Parathyroid adenoma (tissue), 2 donors: Measurements from ENCODE around the gene IQCC.

ENCODE experiments used
- H2AFZ ChIP-seq: fragments of 300-600 bp; sonication (generic); one replicate; pipeline ENCODE4 v1.7.0; 2017; ENCODE audit warnings: antibody characterized with exemption, mild to moderate bottlenecking
- H3K27ac ChIP-seq: fragments of 300-600 bp; sonication (generic); one replicate; pipeline ENCODE4 v1.7.0; 2017
- H3K27me3 ChIP-seq: fragments of 300-600 bp; sonication (generic); one replicate; pipeline ENCODE4 v1.7.0; 2017; ENCODE audit warnings: low read length; ENCODE audit not compliant: control insufficient read depth, insufficient read depth
- H3K36me3 ChIP-seq: fragments of 300-600 bp; sonication (generic); one replicate; pipeline ENCODE4 v1.7.0; 2017; ENCODE audit warnings: low read length; ENCODE audit not compliant: control insufficient read depth, insufficient read depth
- H3K4me1 ChIP-seq: fragments of 300-600 bp; sonication (generic); one replicate; pipeline ENCODE4 v1.7.0; 2017; ENCODE audit warnings: control low read depth
- H3K4me2 ChIP-seq: fragments of 300-600 bp; sonication (generic); one replicate; pipeline ENCODE4 v1.7.0; 2017; ENCODE audit warnings: low read length
- H3K4me3 ChIP-seq: fragments of 300-600 bp; sonication (generic); one replicate; pipeline ENCODE4 v1.7.0; 2017; ENCODE audit warnings: low read depth, low read length
- H3K79me2 ChIP-seq: fragments of 300-600 bp; sonication (generic); one replicate; pipeline ENCODE4 v1.7.0; 2017; ENCODE audit warnings: control low read depth
- H3K9ac ChIP-seq: fragments of 300-600 bp; sonication (generic); one replicate; pipeline ENCODE4 v1.7.0; 2017; ENCODE audit warnings: mild to moderate bottlenecking
- H3K9me3 ChIP-seq: fragments of 300-600 bp; sonication (generic); one replicate; pipeline ENCODE4 v1.7.0; 2017; ENCODE audit warnings: low read length; ENCODE audit not compliant: control insufficient read depth
- TF ChIP-seq, protein P1 (sequence below): fragments of 300-600 bp; sonication (generic); IDR thresholded peaks from one replicate; pipeline ENCODE4 v1.7.0; 2017; ENCODE audit warnings: antibody characterized with exemption, mild to moderate bottlenecking
- donor health status: primary hyperparathyroidism.

IQCC gene

DNA sequence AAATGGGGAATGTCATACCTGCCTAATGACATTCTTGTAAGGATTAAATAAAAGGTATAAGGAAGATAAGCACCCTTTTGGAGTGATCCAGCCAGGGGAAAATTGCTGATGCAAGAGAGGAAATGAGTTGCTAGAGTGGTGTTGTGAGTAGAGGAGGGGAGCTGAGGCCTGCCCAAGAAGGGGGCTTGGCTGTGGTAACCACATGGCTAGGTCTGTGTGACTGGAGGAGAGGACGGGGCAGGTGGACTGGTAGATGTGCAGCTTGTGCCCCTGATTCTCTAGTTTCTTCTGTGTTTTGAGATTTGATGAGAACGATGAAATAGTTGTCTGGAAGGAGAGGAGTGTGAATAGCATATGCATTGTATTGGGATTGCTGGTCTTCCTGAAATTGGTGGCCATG is 19.4 kb upstream of the IQCC start:
- Histone ChIP-seq H3K36me3 (no peaks in the 10 kb centered on the region), H3K9ac (no peak overlapping the region), H3K4me3 (no peak overlapping the region), H3K9me3 (no peaks in the 10 kb centered on the region), H3K27me3 (no peaks in the 10 kb centered on the region), H3K4me2 (no peak overlapping the region), H3K4me1 (no peaks in the 10 kb centered on the region), H3K27ac (no peak overlapping the region), H3K79me2 (peaks cover 15% of the 10 kb centered on the region), H2AFZ (no peak overlapping the region)
- TF ChIP-seq, protein P1, sequence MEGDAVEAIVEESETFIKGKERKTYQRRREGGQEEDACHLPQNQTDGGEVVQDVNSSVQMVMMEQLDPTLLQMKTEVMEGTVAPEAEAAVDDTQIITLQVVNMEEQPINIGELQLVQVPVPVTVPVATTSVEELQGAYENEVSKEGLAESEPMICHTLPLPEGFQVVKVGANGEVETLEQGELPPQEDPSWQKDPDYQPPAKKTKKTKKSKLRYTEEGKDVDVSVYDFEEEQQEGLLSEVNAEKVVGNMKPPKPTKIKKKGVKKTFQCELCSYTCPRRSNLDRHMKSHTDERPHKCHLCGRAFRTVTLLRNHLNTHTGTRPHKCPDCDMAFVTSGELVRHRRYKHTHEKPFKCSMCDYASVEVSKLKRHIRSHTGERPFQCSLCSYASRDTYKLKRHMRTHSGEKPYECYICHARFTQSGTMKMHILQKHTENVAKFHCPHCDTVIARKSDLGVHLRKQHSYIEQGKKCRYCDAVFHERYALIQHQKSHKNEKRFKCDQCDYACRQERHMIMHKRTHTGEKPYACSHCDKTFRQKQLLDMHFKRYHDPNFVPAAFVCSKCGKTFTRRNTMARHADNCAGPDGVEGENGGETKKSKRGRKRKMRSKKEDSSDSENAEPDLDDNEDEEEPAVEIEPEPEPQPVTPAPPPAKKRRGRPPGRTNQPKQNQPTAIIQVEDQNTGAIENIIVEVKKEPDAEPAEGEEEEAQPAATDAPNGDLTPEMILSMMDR = no peak

DNA sequence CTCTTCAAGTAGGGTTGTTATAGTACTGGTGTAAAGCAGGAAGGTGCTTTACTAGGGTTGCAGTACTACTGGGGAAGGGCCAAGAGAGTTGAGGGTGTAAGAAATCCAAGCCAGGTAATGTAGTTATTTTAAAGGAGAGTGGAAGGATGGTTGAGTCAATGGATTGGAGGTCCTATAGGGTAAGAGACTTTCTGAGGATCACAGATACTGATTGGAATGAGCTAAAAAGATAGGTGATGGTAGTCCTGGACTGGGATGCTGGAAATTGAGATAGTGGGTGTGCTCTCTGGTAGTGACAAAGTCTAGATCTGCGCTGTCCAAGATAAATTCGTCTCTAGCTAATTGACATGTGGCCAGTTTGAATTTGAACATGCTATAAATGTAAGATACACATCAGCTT is 19.0 kb upstream of the IQCC start:
- peaks cover 10% of the 10 kb centered on the region for H3K79me2 ChIP-seq
- TF ChIP-seq, protein P1 = no peak
- H2AFZ ChIP-seq = no peak overlapping the region
- no peaks in the 10 kb centered on the region for H3K4me1 ChIP-seq
- no peak overlapping the region for H3K9ac ChIP-seq
- H3K4me3 ChIP-seq = no peak overlapping the region
- no peak overlapping the region for H3K27ac ChIP-seq
- H3K4me2 ChIP-seq = no peak overlapping the region
- no peaks in the 10 kb centered on the region for H3K9me3 ChIP-seq
- no peaks in the 10 kb centered on the region for H3K36me3 ChIP-seq
- H3K27me3 ChIP-seq = no peaks in the 10 kb centered on the region

DNA sequence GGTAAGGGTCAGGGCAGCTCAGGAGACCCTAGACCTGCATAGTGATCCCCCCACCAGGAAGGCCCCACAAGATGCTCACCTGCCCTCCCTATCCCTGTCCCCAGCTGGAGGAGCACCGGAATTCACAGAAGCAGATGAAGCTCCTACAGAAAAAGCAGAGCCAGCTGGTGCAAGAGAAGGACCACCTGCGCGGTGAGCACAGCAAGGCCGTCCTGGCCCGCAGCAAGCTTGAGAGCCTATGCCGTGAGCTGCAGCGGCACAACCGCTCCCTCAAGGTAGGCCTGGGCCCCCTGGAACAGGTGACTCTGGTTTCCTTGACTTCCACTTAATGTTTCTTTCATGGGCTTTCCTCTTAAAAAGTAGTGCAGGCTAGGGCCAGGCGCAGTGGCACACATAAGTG is 17.6 kb upstream of the IQCC start:
- H3K36me3 ChIP-seq = no peaks in the 10 kb centered on the region
- H3K9ac ChIP-seq = no peak overlapping the region
- H3K27ac ChIP-seq = no peak overlapping the region
- no peak overlapping the region for H2AFZ ChIP-seq
- peaks cover 9% of the 10 kb centered on the region for H3K79me2 ChIP-seq
- H3K9me3 ChIP-seq = no peaks in the 10 kb centered on the region
- H3K4me3 ChIP-seq = no peak overlapping the region
- TF ChIP-seq, protein P1 = no peak
- H3K4me2 ChIP-seq = no peak overlapping the region
- no peaks in the 10 kb centered on the region for H3K4me1 ChIP-seq
- H3K27me3 ChIP-seq = no peaks in the 10 kb centered on the region

DNA sequence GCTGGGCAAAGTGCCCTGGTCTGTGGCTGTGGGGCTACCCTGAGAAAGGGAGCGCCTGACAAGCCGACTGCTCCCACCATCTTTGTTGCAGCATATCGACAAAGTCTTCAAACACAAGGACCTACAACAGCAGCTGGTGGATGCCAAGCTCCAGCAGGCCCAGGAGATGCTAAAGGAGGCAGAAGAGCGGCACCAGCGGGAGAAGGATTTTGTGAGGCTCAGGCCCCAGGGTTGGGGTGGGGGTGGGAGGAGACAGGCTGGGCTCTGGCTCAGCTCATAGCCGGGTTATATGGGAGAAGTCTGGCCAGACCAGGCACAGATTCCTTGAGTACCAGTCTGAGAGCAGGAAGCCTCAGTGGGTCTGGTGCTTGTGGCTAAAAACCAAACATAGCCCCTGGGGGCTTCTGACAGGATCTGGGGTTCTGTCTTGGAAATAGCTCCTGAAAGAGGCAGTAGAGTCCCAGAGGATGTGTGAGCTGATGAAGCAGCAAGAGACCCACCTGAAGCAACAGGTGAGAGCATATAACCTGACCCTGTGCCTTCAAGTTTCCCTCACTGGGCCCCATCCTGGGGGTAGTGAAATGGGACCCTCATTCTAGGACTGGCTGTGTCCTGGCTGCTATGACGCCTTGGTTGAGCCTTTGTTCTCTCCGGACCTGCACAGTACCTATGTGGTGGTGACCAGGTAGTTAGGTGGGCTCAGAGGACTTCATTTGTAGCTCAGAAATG is 13.1 kb upstream of the IQCC start:
- H3K9me3 ChIP-seq = no peaks in the 10 kb centered on the region
- H3K4me2 ChIP-seq = no peak overlapping the region
- H3K79me2 ChIP-seq = no peaks in the 10 kb centered on the region
- H3K4me1 ChIP-seq = peaks cover under 1% of the 10 kb centered on the region
- no peaks in the 10 kb centered on the region for H3K27me3 ChIP-seq
- no peaks in the 10 kb centered on the region for H3K36me3 ChIP-seq
- TF ChIP-seq, protein P1 = no peak
- H3K27ac ChIP-seq = no peak overlapping the region
- H3K9ac ChIP-seq = no peak overlapping the region
- no peak overlapping the region for H3K4me3 ChIP-seq
- no peak overlapping the region for H2AFZ ChIP-seq

DNA sequence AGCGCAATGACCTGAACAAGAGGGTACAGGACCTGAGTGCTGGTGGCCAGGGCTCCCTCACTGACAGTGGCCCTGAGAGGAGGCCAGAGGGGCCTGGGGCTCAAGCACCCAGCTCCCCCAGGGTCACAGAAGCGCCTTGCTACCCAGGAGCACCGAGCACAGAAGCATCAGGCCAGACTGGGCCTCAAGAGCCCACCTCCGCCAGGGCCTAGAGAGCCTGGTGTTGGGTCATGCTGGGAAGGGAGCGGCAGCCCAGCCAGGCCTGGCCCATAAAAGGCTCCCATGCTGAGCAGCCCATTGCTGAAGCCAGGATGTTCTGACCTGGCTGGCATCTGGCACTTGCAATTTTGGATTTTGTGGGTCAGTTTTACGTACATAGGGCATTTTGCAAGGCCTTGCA is 10.5 kb upstream of the IQCC start:
- no peaks in the 10 kb centered on the region for H3K9me3 ChIP-seq
- TF ChIP-seq, protein P1 = no peak

More for the DNA sequence above, 10.5 kb upstream of the IQCC start:
- Histone ChIP-seq H3K9ac (no peak overlapping the region), H3K27ac (no peak overlapping the region), H3K27me3 (no peaks in the 10 kb centered on the region), H3K79me2 (no peaks in the 10 kb centered on the region), H3K4me2 (no peak overlapping the region), H3K4me3 (no peak overlapping the region), H3K36me3 (no peaks in the 10 kb centered on the region), H3K4me1 (peaks cover 7% of the 10 kb centered on the region), H2AFZ (no peak overlapping the region)
